Neural crest cell (in vitro differentiated cells): ENCODE data around the gene AAMP. TPM values are rescaled to one million over a fixed set of nuclear protein-coding genes. Genes with fewer than 3 reads are reported as not detected.

Experiments
- DNase-seq: peaks from one replicate; pipeline ENCODE4 v3.0.0; 2021; ENCODE audit warnings: low read depth, mixed read lengths, low spot score
- H3K27ac Mint-ChIP-seq: one replicate; pipeline ENCODE4 v1.8.0; 2021; ENCODE audit warnings: mild to moderate bottlenecking, mixed read lengths; ENCODE audit not compliant: unreplicated experiment
- H3K27me3 Mint-ChIP-seq: 2 replicates; pipeline ENCODE4 v1.8.0; 2021; ENCODE audit warnings: low read depth, mild to moderate bottlenecking, mixed read lengths
- H3K36me3 Mint-ChIP-seq: 2 replicates; pipeline ENCODE4 v1.8.0; 2021; ENCODE audit warnings: low read depth, mild to moderate bottlenecking, mixed read lengths
- H3K4me1 Mint-ChIP-seq: 2 replicates; pipeline ENCODE4 v1.8.0; 2021; ENCODE audit warnings: mixed read lengths
- H3K4me3 Mint-ChIP-seq: one replicate; pipeline ENCODE4 v1.8.0; 2021; ENCODE audit warnings: mild to moderate bottlenecking, mixed read lengths
- H3K9me3 Mint-ChIP-seq: 2 replicates; pipeline ENCODE4 v1.8.0; 2021; ENCODE audit warnings: mixed read lengths
- total RNA-seq: library from RNA; stranded (reverse); gene quantifications from 2 replicates; pipeline ENCODE4 v1.2.1, GENCODE V29; 2021
- TF ChIP-seq, protein P1 (sequence below): fragments of 200-600 bp; sonication (generic); conservative IDR thresholded peaks from 2 replicates; pipeline ENCODE4 v1.5.0; 2021; ENCODE audit warnings: antibody characterized with exemption, mild to moderate bottlenecking

The AAMP gene
- total RNA-seq, 1 donor from 2014 or later, result 76.6 TPM

- Mint-ChIP-seq H3K27me3 (no peaks in the 10 kb centered on the region), H3K4me3 (no peak overlapping the region), H3K9me3 (no peaks in the 10 kb centered on the region), H3K4me1 (no peaks in the 10 kb centered on the region), H3K36me3 (no peaks in the 10 kb centered on the region), H3K27ac (peak overlapping the region; percentile 63)
- no peak for DNase-seq
- TF ChIP-seq, protein P1, sequence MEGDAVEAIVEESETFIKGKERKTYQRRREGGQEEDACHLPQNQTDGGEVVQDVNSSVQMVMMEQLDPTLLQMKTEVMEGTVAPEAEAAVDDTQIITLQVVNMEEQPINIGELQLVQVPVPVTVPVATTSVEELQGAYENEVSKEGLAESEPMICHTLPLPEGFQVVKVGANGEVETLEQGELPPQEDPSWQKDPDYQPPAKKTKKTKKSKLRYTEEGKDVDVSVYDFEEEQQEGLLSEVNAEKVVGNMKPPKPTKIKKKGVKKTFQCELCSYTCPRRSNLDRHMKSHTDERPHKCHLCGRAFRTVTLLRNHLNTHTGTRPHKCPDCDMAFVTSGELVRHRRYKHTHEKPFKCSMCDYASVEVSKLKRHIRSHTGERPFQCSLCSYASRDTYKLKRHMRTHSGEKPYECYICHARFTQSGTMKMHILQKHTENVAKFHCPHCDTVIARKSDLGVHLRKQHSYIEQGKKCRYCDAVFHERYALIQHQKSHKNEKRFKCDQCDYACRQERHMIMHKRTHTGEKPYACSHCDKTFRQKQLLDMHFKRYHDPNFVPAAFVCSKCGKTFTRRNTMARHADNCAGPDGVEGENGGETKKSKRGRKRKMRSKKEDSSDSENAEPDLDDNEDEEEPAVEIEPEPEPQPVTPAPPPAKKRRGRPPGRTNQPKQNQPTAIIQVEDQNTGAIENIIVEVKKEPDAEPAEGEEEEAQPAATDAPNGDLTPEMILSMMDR, result no peak
Measured at GRCh38 chr2:218280260-218280870, 10.4 kb upstream of the AAMP start.

DNA sequence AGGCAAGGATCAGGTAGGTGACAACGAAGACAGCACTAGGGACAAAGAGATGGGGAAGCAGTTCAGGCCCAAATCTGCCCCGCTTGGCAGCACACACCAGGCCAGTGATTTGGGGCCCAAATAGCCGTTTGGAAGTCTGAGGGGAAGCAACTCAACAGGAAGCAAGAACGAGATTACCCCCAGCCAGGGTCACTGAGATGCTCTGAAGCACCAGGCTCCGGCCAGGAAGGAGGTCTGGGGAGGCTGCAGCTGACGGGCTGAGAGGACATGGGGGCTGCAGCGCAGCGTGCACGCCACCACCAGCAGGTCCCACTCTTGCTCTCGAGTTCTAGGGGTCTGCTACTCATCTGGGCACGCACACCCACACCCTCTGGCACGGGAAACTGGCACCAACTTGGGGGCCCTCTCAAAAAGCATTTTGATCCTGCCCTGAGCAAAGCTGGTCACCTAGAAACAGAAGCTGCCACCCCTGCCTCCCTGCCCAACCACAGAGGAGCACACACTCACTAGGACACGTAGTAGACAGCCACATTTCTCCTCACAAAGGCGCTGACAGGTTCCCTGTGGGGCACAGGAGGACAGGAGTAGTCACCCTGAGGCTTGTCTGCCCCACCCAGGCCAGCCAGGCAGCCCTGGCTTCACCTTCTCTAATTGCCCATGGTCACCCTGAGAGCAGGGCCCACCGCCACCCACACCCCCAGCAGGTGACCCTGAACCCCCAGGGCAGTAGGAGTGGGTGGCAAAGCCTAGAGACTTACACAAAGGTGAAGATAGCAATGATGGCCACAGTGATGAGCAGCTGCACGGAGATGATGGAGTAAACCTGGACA is 8.8 kb upstream of the AAMP start:
- Mint-ChIP-seq H3K4me3 (no peak overlapping the region), H3K27me3 (no peaks in the 10 kb centered on the region), H3K27ac (peak overlapping the region; percentile 35), H3K9me3 (no peaks in the 10 kb centered on the region), H3K4me1 (no peaks in the 10 kb centered on the region), H3K36me3 (no peaks in the 10 kb centered on the region)
- DNase-seq, result no peak
- TF ChIP-seq, protein P1, result no peak

DNA sequence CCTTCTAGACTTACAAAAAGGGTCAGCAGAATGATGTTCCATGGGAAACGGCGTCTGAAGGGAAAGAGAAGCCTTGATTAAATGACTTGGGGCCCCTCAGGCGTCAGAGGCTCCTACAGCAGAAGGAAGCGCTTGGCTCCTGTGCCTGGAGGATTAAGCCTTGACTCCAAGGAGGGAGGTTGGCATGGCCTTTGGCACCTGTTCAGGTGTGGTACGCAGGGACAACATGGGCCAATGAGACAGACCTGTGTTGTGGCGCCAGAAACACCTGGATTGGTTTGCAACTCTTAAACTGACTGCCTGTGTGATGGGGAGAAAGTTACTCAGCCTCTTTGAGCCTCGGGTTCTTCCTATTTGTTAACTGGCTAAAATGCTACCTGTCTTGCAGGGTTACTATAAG is 8.0 kb upstream of the AAMP start:
- TF ChIP-seq, protein P1, result no peak
- no peak overlapping the region for H3K27ac Mint-ChIP-seq
- no peaks in the 10 kb centered on the region for H3K27me3 Mint-ChIP-seq
- H3K4me3 Mint-ChIP-seq, result no peak overlapping the region
- H3K9me3 Mint-ChIP-seq, result no peaks in the 10 kb centered on the region
- no peaks in the 10 kb centered on the region for H3K4me1 Mint-ChIP-seq
- no peak for DNase-seq
- H3K36me3 Mint-ChIP-seq, result no peaks in the 10 kb centered on the region

DNA sequence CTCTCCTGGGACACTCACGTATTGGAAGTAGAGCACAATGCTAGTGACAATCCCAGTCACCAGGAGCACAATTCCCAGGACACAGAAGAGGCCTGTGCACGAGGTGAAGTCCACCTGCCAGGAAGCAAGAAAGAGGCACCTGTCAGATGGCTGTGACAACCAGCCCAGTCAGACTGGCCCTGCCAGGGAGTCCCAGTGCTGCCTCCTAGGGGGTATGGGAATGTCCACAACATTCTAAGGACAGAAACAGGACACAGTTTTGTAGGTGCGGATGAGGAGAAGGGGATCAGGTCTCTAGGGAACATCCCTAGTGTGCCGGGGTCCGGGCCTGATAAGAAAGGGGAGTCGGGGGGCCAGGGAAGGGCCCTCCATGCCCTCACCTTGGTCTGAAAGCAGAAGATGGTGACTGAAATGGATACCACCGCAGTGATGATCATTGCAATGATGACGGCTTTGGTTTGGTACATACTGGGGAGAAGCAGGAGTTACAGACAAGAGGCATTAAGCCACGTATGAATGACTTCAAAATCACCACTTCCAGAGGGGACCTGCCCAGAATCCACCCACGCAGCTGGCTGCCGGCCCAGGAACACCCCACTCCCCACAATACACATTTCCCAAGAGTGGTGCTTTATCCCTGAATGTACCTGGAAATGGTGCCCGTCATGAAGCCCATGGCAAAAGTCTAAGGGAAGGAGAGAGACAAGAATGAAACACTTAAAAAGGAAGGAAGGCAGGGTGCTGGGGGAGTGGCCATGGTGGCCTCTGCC is 7.2 kb upstream of the AAMP start:
- no peaks in the 10 kb centered on the region for H3K27me3 Mint-ChIP-seq
- peaks cover 5% of the 10 kb centered on the region for H3K4me1 Mint-ChIP-seq
- H3K36me3 Mint-ChIP-seq, result no peaks in the 10 kb centered on the region
- no peak overlapping the region for H3K27ac Mint-ChIP-seq
- TF ChIP-seq, protein P1, result no peak
- no peaks in the 10 kb centered on the region for H3K9me3 Mint-ChIP-seq
- no peak overlapping the region for H3K4me3 Mint-ChIP-seq
- no peak for DNase-seq

GRCh38 chr2:218275371-218276072 is 5.6 kb upstream of the AAMP start:
- no peak overlapping the region for H3K4me3 Mint-ChIP-seq

More at GRCh38 chr2:218275371-218276072, 5.6 kb upstream of the AAMP start:
- no peak for DNase-seq
- TF ChIP-seq, protein P1, result no peak
- H3K27ac Mint-ChIP-seq, result no peak overlapping the region
- H3K9me3 Mint-ChIP-seq, result no peaks in the 10 kb centered on the region
- no peaks in the 10 kb centered on the region for H3K36me3 Mint-ChIP-seq
- H3K27me3 Mint-ChIP-seq, result no peaks in the 10 kb centered on the region
- peaks cover 20% of the 10 kb centered on the region for H3K4me1 Mint-ChIP-seq
